ENCODE results near the gene CYP4A22. TPM values are rescaled to one million over a fixed set of nuclear protein-coding genes. Genes with fewer than 3 reads are reported as not detected.
"Not testable (repeated sequence)": the region's sequence is repeated elsewhere in the genome, so short reads cannot be mapped to it uniquely, and the experiment has no call there.

The CYP4A22 gene
- total and polyA plus RNA-seq, 2 of the 4 experiments (the other 2 are of a cell fraction): not detected

- in situ Hi-C loops (cut with MboI; ENCODE audit: low sequenced_read_pairs); H3K9ac ChIP-seq (ENCODE audit: low read depth, low read length); H3K23ac ChIP-seq (ENCODE audit: low read depth, low read length); H3K4me1 ChIP-seq (ENCODE audit: control insufficient read depth, insufficient read depth, low read length); ATAC-seq (ENCODE audit: low read depth); H3K4ac ChIP-seq (ENCODE audit: low read depth, low read length); H3K4me3 ChIP-seq (ENCODE audit: insufficient read depth, low read depth, low read length); H4K20me1 ChIP-seq (ENCODE audit: insufficient read depth, low read length); H3K56ac ChIP-seq (ENCODE audit: extremely low read depth, insufficient read depth, low read length); H2AK9ac ChIP-seq (replicated peaks; ENCODE audit: low read depth, low read length, poor library complexity); H2AFZ ChIP-seq (replicated peaks; ENCODE audit: low read length, poor library complexity); dilution Hi-C loops (cut with HindIII; ENCODE audit: low sequenced_read_pairs, unreplicated experiment); BruUV-seq (replicated peaks); H2BK120ac ChIP-seq (ENCODE audit: low read depth, low read length); H2BK5ac ChIP-seq (ENCODE audit: low read depth, low read length, poor library complexity, severe bottlenecking); H2BK15ac ChIP-seq (ENCODE audit: low read depth, low read length); H3K79me1 ChIP-seq (ENCODE audit: low read depth in 1 of 2, low read length in 2 of 2); H3K9me3 ChIP-seq (ENCODE audit: control insufficient read depth, insufficient read depth, low read length); CTCF ChIA-PET; H4K5ac ChIP-seq (ENCODE audit: low read depth, low read length); H3K14ac ChIP-seq (replicated peaks; ENCODE audit: low read depth, low read length); H2BK20ac ChIP-seq (ENCODE audit: low read depth, low read length); H3K27ac ChIP-seq (ENCODE audit: insufficient read depth, low read length); H4K8ac ChIP-seq (ENCODE audit: low read depth in 2 of 2, low read length in 2 of 2); H3K27me3 ChIP-seq (ENCODE audit: control insufficient read depth, insufficient read depth, low read length); H3K36me3 ChIP-seq (ENCODE audit: control insufficient read depth, insufficient read depth, low read length); intact Hi-C loops (cut with micrococcal nuclease); H3K18ac ChIP-seq (ENCODE audit: low read depth, low read length); H2AK5ac ChIP-seq (ENCODE audit: low read depth, low read length); H3K4me2 ChIP-seq (ENCODE audit: low read depth, low read length); H4K91ac ChIP-seq (ENCODE audit: insufficient read depth, low read depth, low read length); POLR2A ChIA-PET (ENCODE audit: unreplicated experiment); H3K9me1 ChIP-seq (ENCODE audit: insufficient read depth, low read length); DNase-seq: not testable (repeated sequence)
- WGBS, 2 experiments (ENCODE audit: extremely low coverage in 2 of 2, insufficient read length in 1 of 2): no CpG with 5 or more reads among the region's 1 CpG
These were observed 16.2 kb upstream of the CYP4A22 start for GRCh38 chr1:47121039-47121438.

GRCh38 chr1:47124834-47125233 is 12.4 kb upstream of the CYP4A22 start:
- H3K9me1 ChIP-seq (ENCODE audit: insufficient read depth, low read length); H3K14ac ChIP-seq (replicated peaks; ENCODE audit: low read depth, low read length); dilution Hi-C loops (cut with HindIII; ENCODE audit: low sequenced_read_pairs, unreplicated experiment); H2AFZ ChIP-seq (replicated peaks; ENCODE audit: low read length, poor library complexity); POLR2A ChIA-PET (ENCODE audit: unreplicated experiment); H3K27ac ChIP-seq (ENCODE audit: insufficient read depth, low read length); H3K23ac ChIP-seq (ENCODE audit: low read depth, low read length); CTCF ChIA-PET; H3K56ac ChIP-seq (ENCODE audit: extremely low read depth, insufficient read depth, low read length); intact Hi-C loops (cut with micrococcal nuclease); H3K9me3 ChIP-seq (ENCODE audit: control insufficient read depth, insufficient read depth, low read length); H4K8ac ChIP-seq (ENCODE audit: low read depth in 2 of 2, low read length in 2 of 2); H3K4me3 ChIP-seq (ENCODE audit: insufficient read depth, low read depth, low read length); ATAC-seq (ENCODE audit: low read depth); H2BK5ac ChIP-seq (ENCODE audit: low read depth, low read length, poor library complexity, severe bottlenecking); H2BK20ac ChIP-seq (ENCODE audit: low read depth, low read length); H4K91ac ChIP-seq (ENCODE audit: insufficient read depth, low read depth, low read length); H2AK5ac ChIP-seq (ENCODE audit: low read depth, low read length); H3K27me3 ChIP-seq (ENCODE audit: control insufficient read depth, insufficient read depth, low read length); H2BK120ac ChIP-seq (ENCODE audit: low read depth, low read length); H3K36me3 ChIP-seq (ENCODE audit: control insufficient read depth, insufficient read depth, low read length); H3K79me1 ChIP-seq (ENCODE audit: low read depth in 1 of 2, low read length in 2 of 2); in situ Hi-C loops (cut with MboI; ENCODE audit: low sequenced_read_pairs); H3K4ac ChIP-seq (ENCODE audit: low read depth, low read length); H3K4me2 ChIP-seq (ENCODE audit: low read depth, low read length); H2AK9ac ChIP-seq (replicated peaks; ENCODE audit: low read depth, low read length, poor library complexity); H2BK15ac ChIP-seq (ENCODE audit: low read depth, low read length); H3K9ac ChIP-seq (ENCODE audit: low read depth, low read length); H4K5ac ChIP-seq (ENCODE audit: low read depth, low read length); H4K20me1 ChIP-seq (ENCODE audit: insufficient read depth, low read length); DNase-seq; H3K18ac ChIP-seq (ENCODE audit: low read depth, low read length); BruUV-seq (replicated peaks); H3K4me1 ChIP-seq (ENCODE audit: control insufficient read depth, insufficient read depth, low read length): not testable (repeated sequence)
